DMS 273 (cell line): ENCODE measurements around the gene NKAIN2.
"Not testable (repeated sequence)": the region's sequence is repeated elsewhere in the genome, so short reads cannot be mapped to it uniquely, and the experiment has no call there.

Experiments used
- DNase-seq: peaks from one replicate; lab custom pipeline; 2025; ENCODE audit not compliant: unreplicated experiment; lab: John Stamatoyannopoulos, UW

Gene NKAIN2

DNA sequence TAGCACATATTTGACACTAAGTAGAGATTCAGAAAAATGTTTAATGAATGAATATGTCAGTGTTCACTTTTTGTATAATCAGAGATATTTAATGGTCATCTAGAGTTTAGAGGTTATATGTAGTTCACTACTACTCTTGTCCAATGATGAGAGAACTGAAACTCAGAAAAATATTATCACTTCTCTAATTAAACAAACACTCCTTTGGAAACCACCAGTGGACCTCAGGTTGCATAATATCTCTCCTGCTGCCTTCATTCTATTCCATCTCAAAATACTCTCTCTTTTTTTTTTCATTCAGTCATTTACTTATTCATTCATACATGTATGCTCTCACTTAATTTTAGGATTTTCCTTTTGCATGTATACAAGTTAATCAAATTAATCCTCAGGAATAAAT lies 735.4 kb downstream of the NKAIN2 start:
- DNase-seq = no peak

GRCh38 chr6:124541573-124541972 lies 737.9 kb downstream of the NKAIN2 start:
- no peak for DNase-seq

DNA sequence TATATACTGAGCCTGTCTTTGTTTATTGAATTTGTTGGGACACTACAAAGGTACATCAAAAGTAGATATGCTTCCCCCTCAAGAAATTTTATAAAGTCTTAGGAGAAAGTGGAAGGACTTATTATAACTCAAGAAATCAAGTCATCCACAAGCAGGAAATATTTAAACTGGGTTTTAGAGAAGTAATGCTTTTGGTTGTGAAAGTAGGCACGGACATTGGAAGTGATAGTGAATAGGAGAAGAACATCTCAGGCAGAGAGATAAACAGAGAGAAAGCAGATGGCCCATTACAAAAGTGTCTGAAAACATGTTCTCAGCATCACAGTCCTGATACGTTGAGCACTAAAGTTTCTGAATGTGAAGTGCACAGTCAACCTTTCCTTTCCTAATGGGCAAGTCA lies 742.9 kb downstream of the NKAIN2 start:
- no peak for DNase-seq

GRCh38 chr6:124551711-124552233 lies 748.1 kb downstream of the NKAIN2 start:
- no peak for DNase-seq

DNA sequence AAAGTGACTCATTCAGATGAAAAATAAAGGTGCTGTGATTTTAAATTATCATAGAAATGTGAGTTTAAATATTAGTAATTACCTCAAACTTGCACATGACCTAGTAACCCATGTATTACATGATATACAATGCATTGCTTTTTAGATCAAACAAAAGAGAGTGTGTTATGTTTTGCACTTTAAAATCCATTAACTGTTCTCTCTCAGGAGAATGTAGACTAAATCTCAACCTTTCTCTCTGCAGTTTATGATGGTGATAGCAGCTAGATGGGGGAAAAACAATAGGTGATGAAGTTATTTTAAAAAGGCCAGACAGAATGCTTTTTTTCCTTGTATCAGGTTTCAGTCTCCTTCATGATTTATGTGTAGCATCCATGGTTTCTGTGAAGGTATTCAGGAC lies 754.2 kb downstream of the NKAIN2 start:
- no peak for DNase-seq

DNA sequence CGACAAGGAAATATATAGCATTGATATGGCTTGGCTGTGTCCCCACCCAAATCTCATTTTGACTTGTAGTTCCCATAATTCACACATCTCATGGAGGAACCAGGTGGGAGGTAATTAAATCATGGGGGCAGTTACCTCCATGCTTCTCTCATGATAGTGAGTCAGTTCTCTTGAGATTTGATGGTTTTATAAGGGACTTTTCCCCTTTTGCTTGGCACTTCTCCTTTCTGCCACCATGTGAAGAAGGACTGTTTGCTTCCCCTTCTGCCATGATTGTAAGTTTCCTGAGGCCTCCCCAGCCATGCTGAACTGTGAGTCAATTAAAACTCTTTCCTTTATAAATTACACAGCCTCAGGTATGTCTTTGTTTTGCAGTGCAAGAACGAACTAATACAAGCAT lies 756.4 kb downstream of the NKAIN2 start:
- not testable (repeated sequence) for DNase-seq

- DNase-seq = no peak
Measured at GRCh38 chr6:124560873-124561567, 757.4 kb downstream of the NKAIN2 start.

DNA sequence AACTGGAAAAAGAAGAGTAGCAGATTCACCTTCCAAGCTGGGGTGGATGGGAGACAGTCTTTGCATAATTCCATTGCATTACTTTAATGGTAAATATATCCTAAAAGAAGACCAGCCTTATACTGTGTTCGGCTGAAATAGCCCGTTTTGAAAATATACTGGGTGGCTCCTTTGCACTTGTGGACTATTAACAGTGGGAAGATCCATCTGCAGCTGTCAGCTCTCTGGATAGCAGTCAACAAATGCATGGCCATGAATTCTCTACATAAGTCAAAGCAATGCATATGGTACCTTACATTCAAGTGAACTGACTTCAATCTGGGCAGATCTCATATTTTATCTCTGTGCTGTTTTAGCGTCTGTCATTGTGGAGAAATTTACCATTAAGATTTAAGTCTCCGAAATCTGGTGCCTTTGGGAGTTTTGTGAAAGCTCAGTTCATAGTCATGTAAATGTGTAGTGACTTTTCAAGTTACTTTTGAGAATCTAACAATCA lies 758.0 kb downstream of the NKAIN2 start:
- DNase-seq = no peak

GRCh38 chr6:124564125-124564524 lies 760.5 kb downstream of the NKAIN2 start:
- DNase-seq = not testable (repeated sequence)

DNA sequence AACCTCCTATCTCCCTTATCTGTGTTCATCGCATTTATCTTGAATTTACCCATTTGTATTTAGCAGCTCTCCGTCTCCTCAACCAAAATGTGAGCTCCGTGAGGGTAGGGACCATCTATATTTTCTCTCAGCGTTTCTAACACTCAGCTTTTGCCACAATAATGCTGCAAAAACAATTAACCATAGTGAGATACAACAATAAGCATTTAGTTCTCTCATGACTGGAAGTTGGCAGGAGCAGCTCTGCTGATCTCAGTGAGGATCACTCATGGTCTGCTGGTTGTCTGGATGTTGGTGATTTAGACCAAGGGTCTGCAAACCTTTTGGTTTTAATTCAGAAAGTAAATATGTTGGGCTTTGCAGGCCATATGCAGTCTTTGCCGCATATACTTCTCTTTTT lies 763.7 kb downstream of the NKAIN2 start:
- no peak for DNase-seq

- no peak for DNase-seq
Measured at GRCh38 chr6:124573953-124574352, 770.3 kb downstream of the NKAIN2 start.

- DNase-seq = no peak
Measured at GRCh38 chr6:124577734-124578281, 774.1 kb downstream of the NKAIN2 start.

- no peak for DNase-seq
Measured at GRCh38 chr6:124590001-124590400, 786.3 kb downstream of the NKAIN2 start.

DNA sequence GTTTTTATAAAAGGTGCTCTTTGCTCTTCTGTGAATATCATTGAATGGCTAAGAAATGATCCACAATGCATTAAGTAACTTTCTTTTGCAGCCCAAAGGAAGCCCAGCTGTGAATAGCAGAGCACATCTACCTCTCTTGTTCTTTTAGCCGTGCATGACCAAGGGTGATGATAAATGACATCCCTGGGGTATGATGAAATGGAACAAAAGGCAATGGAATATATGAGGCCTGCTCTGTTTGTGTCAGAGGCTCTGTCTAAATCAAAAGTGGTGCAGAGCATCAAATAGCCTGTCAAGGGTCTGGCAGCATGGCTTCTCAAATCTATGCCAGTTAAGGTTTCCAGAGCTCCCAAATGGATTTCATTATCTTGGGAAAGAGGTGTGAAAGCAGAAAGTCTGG lies 796.0 kb downstream of the NKAIN2 start:
- DNase-seq = no peak

DNA sequence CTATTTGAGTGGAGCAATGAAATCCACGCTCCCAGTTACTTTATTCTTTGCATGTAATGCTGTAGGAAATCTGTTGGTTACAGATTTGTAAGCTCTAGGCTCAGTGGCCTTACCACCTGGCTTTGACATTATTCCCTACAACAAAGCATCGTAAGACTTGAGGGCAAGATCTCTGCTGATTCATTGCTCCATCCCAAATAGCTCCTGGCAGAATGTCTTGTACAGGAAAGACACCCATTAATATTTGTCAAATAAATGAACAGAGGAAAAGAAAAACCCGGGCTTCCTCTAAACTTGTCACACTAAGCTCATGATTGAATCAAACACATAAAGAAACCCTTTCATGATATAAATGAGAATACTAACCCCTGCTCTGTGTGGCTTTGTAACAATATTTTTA lies 801.1 kb downstream of the NKAIN2 start:
- no peak for DNase-seq

- DNase-seq = no peak
Measured at GRCh38 chr6:124607119-124607627, 803.5 kb downstream of the NKAIN2 start.

- DNase-seq = no peak
Measured at GRCh38 chr6:124613031-124613430, 809.4 kb downstream of the NKAIN2 start.

DNA sequence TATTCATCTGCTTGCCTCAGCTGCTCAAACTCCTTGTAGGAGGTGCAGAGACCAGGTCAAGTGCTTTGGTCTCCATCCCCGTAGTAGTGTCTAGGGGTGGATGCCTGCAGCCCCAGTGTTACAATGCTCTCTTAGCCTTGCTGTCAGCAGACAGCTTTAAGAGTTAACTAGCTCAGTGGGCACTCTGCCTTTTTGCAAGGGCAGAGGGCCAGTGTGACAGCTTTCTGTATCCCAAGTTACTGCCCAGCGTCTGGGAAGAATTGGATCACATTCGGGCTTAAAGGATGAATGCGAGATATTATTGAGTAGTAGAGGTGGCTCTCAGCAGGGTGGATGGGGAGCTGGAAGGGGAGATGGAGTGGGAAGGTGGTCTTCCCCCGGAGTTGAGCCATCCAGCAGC lies 818.7 kb downstream of the NKAIN2 start:
- DNase-seq = no peak

DNA sequence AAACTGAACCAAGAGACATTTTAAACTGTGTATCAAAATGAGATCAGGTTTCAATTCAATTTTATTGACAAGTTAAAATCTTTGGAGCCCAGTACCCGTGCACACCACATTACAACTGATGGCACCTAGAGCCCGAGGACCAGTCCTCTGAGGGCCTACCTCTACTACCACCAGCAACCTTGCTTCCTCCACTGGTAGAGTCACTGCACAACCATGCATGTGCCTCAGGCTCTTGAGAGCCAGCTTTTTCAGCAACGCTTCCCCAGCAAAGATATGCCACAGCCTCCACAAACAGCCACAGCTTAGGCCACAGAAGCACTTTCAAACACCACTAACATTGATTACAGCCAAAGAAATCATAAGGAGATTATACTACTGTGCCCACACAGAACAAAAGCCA lies 830.0 kb downstream of the NKAIN2 start:
- DNase-seq = no peak

- no peak for DNase-seq
Measured at GRCh38 chr6:124640432-124640831, 836.8 kb downstream of the NKAIN2 start.

DNA sequence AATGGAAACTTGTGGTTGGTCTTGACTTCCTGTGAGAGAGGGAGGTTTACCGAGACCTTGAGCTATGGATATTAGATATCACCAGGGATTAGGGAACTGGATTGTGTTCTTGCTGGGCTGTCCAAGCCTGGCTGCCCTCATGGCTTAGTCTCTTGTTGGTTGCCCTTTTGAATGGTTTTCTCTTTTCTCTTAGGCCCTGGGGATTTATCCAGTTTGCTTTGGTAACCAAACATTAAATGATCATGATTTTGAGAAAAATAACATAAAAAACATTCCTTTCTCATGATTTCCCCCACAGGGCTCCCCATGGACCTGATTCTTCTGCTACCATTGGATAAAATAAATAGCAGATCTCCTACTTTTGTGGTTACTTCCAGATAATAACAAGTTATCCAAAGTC lies 852.2 kb downstream of the NKAIN2 start:
- no peak for DNase-seq

DNA sequence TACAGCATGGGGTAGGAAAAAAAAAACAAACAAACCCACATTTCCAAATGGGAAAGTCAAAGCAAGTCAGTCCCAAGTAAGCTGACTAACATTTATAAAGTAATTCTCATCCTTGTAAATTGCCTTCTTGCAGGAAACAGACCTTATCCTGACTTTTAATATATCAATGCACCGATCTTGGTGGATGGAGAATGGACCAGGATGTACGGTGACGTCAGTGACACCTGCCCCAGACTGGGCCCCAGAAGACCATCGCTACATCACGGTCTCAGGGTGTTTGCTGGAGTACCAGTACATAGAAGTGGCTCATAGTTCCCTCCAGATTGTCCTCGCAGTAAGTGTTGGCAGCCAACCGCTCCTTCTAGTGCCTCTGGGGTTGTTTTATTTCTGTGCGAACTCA lies 854.4 kb downstream of the NKAIN2 start:
- no peak for DNase-seq
